HG03060 (cell line): ENCODE measurements around the gene AKR1E2.

Experiments used
- ATAC-seq: cut with Tn5 transposase; IDR thresholded peaks from one replicate; pipeline ENCODE4 v1.9.1; 2021; ENCODE audit warnings: low read depth, moderate number of reproducible peaks; ENCODE audit not compliant: unreplicated experiment

Gene AKR1E2

GRCh38 chr10:4888236-4888635, 62.2 kb downstream of the AKR1E2 start:
- ATAC-seq: no peak

DNA sequence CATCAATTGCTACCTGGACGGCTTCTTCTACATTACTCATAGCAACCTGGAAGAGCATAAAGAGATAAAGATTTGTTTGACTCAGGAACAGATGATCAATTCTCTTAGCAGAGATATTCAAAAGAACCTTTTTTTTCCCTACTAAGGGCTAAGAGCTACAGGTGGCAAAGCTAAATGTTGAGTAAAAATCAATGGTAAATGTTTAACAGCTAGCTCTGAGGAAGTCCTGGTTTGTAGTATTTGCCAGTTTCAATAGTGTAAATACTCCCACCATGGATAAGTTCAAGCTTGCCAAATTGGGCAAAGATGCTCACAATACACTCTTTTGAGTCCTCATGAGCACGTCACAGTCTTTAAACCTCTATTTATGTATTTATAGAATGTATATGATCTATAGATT, 64.0 kb downstream of the AKR1E2 start:
- ATAC-seq: no peak

GRCh38 chr10:4892681-4893080, 66.7 kb downstream of the AKR1E2 start:
- ATAC-seq: no peak

DNA sequence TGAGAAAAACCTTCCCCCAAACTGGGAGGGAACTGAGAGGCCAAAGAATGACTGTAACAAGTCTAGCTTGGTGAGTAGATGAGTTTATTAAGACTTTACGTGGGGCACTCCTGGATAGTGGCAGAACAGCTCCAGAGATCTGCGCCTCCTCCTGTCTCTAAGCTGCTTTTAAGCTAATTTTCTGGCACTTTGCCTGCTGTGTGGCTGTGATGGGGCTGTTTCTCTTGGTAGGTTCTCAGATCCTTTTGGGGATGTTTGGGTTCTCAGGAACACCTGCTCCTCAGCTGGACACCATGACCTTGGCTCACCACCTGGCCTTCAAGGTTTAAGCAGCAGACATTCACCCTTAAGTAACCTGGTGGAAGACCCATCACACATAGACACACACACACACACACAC, 68.3 kb downstream of the AKR1E2 start:
- no peak for ATAC-seq
